Fibroblast of lung (primary cell): ENCODE results near the gene LHFPL6. TPM values are rescaled to one million over a fixed set of nuclear protein-coding genes. Genes with fewer than 3 reads are reported as not detected.

Experiments
- DNase-seq, 2 donors: peaks; one replicate each; pipeline versions ENCODE4 v3.0.0 to v3.0.0-alpha.2; 2010; ENCODE audit warnings: low read depth in 2 of 2
- H2AFZ ChIP-seq: 2 replicates; pipeline ENCODE4 v1.5.1; 2012; ENCODE audit warnings: low read length, control low read depth, inconsistent platforms
- H3K27ac ChIP-seq: 2 replicates; pipeline ENCODE4 v1.5.1; 2011; ENCODE audit warnings: low read length, control low read depth; ENCODE audit not compliant: insufficient read depth
- H3K27me3 ChIP-seq: 2 replicates; pipeline ENCODE4 v1.5.1; 2011; ENCODE audit warnings: mild to moderate bottlenecking, low read length; ENCODE audit not compliant: control insufficient read depth, insufficient read depth
- H3K36me3 ChIP-seq: 2 replicates; pipeline ENCODE4 v1.5.1; 2011; ENCODE audit warnings: low read length; ENCODE audit not compliant: control insufficient read depth, insufficient read depth
- H3K4me1 ChIP-seq: 2 replicates; pipeline ENCODE4 v1.5.1; 2011; ENCODE audit warnings: low read length; ENCODE audit not compliant: control insufficient read depth, insufficient read depth; ENCODE audit errors: extremely low read depth
- H3K4me2 ChIP-seq: 2 replicates; pipeline ENCODE4 v1.5.1; 2011; ENCODE audit warnings: low read length, control low read depth; ENCODE audit not compliant: insufficient read depth; ENCODE audit errors: extremely low read depth
- H3K4me3 ChIP-seq, 4 experiments: fragments of 200-600 bp in 1 of 4; sonication (generic) in 1 of 4; replicated peaks in 1 of 4; 2 replicates each; pipeline ENCODE4 v1.5.1; 2011 to 2016; ENCODE audit warnings: low read length in 4 of 4, low read depth in 3 of 4, mild to moderate bottlenecking in 3 of 4, control low read depth in 2 of 4, inconsistent platforms in 1 of 4, mixed read lengths in 1 of 4; ENCODE audit not compliant: insufficient read depth in 1 of 4; ENCODE audit errors: control extremely low read depth in 1 of 4
- H3K79me2 ChIP-seq: 2 replicates; pipeline ENCODE4 v1.5.1; 2012; ENCODE audit warnings: mild to moderate bottlenecking, low read length, inconsistent platforms; ENCODE audit not compliant: control insufficient read depth, insufficient read depth
- H3K9ac ChIP-seq: 2 replicates; pipeline ENCODE4 v1.5.1; 2011; ENCODE audit warnings: mild to moderate bottlenecking, low read length, control low read depth; ENCODE audit not compliant: insufficient read depth
- H3K9me3 ChIP-seq: 2 replicates; pipeline ENCODE4 v1.5.1; 2012; ENCODE audit warnings: low read depth, low read length; ENCODE audit not compliant: control insufficient read depth, insufficient read depth
- H4K20me1 ChIP-seq: 2 replicates; pipeline ENCODE4 v1.5.1; 2011; ENCODE audit warnings: low read length; ENCODE audit not compliant: control insufficient read depth, insufficient read depth; ENCODE audit errors: extremely low read depth
- EZH2 ChIP-seq: IDR thresholded peaks from 2 replicates; pipeline ENCODE4 v1.5.1; 2012; ENCODE audit warnings: low read length, control low read depth, mild to moderate bottlenecking; ENCODE audit errors: missing control alignments
- polyA plus RNA-seq, 2 donors: library from polyadenylated mRNA; depleted of rRNA in 1 of 2; stranded (reverse) in 1 of 2; unstranded in 1 of 2; fragments of >200 nt; gene quantifications; 2 replicates each; pipeline ENCODE4 v1.2.1, GENCODE V29; 2011 to 2012; ENCODE audit warnings: missing spikeins in 1 of 2
- total RNA-seq: library from RNA; depleted of rRNA; stranded (reverse); fragments of >200 nt; gene quantifications from 2 replicates; pipeline ENCODE4 v1.2.1, GENCODE V29; 2014
- TF ChIP-seq, protein P1 (sequence below), 2 donors: IDR thresholded peaks in 1 of 2; conservative IDR thresholded peaks in 1 of 2; 1 replicate in 1 of 2; 2 replicates in 1 of 2; pipeline ENCODE4 v1.5.1; 2011 to 2012; ENCODE audit warnings: low read length in 2 of 2, control low read depth in 1 of 2, inconsistent platforms in 1 of 2, low read depth in 1 of 2, mild to moderate bottlenecking in 1 of 2

The LHFPL6 gene
- total and polyA plus RNA-seq, 2 donors (not counting 1 experiment from before 2014, with no cell fraction given), result 42.4 to 86.8 TPM

DNA sequence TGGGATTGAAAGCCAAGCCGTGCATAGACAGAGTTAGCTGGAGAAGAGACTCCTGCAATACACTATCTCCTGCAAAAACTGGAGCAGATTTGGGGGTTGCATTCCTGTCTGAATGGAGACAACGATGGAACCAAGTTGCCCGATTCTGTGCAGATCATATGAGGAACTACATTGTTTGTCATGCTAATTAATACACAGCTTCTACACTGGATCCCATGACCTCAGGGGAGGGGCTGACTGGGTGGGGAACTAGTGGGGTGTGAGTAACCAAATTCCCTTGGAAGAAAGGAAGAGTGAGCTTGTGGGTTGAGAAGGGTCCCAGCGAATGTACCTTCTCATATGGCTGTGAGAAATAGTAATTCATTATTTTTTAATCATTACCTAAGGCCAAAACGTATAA, 214.0 kb downstream of the LHFPL6 start:
- H3K27me3 ChIP-seq, result no peaks in the 10 kb centered on the region
- H2AFZ ChIP-seq, result no peak overlapping the region
- H3K79me2 ChIP-seq, result no peaks in the 10 kb centered on the region
- DNase-seq, result no peak
- H3K27ac ChIP-seq, result no peak overlapping the region
- H4K20me1 ChIP-seq, result no peaks in the 10 kb centered on the region
- no peaks in the 10 kb centered on the region for H3K4me1 ChIP-seq
- H3K4me2 ChIP-seq, result no peak overlapping the region
- TF ChIP-seq, protein P1, sequence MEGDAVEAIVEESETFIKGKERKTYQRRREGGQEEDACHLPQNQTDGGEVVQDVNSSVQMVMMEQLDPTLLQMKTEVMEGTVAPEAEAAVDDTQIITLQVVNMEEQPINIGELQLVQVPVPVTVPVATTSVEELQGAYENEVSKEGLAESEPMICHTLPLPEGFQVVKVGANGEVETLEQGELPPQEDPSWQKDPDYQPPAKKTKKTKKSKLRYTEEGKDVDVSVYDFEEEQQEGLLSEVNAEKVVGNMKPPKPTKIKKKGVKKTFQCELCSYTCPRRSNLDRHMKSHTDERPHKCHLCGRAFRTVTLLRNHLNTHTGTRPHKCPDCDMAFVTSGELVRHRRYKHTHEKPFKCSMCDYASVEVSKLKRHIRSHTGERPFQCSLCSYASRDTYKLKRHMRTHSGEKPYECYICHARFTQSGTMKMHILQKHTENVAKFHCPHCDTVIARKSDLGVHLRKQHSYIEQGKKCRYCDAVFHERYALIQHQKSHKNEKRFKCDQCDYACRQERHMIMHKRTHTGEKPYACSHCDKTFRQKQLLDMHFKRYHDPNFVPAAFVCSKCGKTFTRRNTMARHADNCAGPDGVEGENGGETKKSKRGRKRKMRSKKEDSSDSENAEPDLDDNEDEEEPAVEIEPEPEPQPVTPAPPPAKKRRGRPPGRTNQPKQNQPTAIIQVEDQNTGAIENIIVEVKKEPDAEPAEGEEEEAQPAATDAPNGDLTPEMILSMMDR (conservative IDR thresholded peaks at IDR 0.05 in 1 of 2, IDR thresholded peaks at IDR 0.05 in 1 of 2; ENCODE audit: low read depth in 1 of 2, low read length in 2 of 2), result no peak
- H3K4me3 ChIP-seq, result no peak overlapping the region
- H3K36me3 ChIP-seq, result no peaks in the 10 kb centered on the region
- H3K9ac ChIP-seq, result no peak overlapping the region
- H3K9me3 ChIP-seq, result no peaks in the 10 kb centered on the region

DNA sequence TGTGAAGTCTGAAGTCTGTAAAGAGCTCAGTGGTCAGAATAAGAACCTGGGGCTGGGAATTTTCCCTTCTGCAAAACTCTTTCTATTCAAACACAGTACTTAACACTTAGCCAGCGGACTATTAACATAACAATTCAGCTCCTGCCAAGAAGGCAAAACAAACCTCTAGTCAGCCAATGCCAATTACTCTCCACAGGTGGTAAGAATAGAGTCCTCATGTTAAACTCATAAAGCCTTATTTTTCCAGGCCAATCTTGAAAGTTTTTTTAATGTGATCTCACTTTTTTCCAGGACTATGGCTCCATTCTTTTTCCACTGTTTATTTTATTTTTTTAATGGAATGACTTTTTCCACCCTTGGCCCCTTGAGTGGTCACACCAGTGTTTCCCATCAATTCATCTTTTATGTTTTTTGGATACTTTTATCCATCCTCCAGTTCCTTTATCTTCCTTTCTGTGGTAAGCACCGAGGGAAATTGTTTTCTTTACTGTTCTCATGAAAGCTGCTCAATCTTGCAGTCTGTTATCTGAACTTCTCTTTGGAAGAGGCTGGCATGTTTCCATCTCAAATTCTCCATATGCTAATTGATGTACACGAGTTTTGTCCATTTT, 217.3 kb downstream of the LHFPL6 start:
- Histone ChIP-seq H2AFZ (no peak overlapping the region), H3K4me2 (no peak overlapping the region), H3K27me3 (no peaks in the 10 kb centered on the region), H3K4me1 (no peaks in the 10 kb centered on the region), H3K9ac (no peak overlapping the region), H3K79me2 (no peaks in the 10 kb centered on the region), H3K36me3 (no peaks in the 10 kb centered on the region), H3K4me3 (no peak overlapping the region), H3K9me3 (no peaks in the 10 kb centered on the region), H3K27ac (no peak overlapping the region), H4K20me1 (no peaks in the 10 kb centered on the region)
- peak in 1 of 2 donors; percentile 92 for DNase-seq
- TF ChIP-seq, protein P1 (conservative IDR thresholded peaks at IDR 0.05 in 1 of 2, IDR thresholded peaks at IDR 0.05 in 1 of 2; ENCODE audit: low read depth in 1 of 2, low read length in 2 of 2), result no peak
- no peak for TF ChIP-seq EZH2

DNA sequence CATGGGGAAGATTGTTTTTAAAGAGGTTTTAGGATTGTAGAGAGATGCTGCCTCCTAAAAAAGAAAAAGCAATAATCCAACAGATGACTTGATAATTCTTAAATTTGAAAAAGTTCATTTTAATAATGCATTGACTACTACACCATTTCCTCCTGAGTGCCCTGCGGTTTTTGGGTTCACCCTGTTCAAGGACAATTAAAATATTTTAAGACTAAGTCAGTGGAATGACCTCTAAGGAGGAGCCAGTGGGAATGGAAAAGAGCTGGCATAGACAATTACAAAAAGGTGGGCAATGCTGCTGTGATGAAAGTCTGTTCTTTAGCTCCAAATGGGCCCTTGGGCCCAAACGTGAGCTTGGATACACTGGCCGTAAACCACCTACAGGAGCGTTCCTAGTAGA, 217.8 kb downstream of the LHFPL6 start:
- Histone ChIP-seq H3K4me2 (no peak overlapping the region), H3K79me2 (no peaks in the 10 kb centered on the region), H4K20me1 (no peaks in the 10 kb centered on the region), H3K4me3 (no peak overlapping the region), H3K36me3 (no peaks in the 10 kb centered on the region), H3K9me3 (no peaks in the 10 kb centered on the region), H3K27ac (no peak overlapping the region), H3K4me1 (no peaks in the 10 kb centered on the region), H2AFZ (no peak overlapping the region), H3K9ac (no peak overlapping the region), H3K27me3 (no peaks in the 10 kb centered on the region)
- DNase-seq, result peak in 1 of 2 donors; percentile 53
- TF ChIP-seq, protein P1 (conservative IDR thresholded peaks at IDR 0.05 in 1 of 2, IDR thresholded peaks at IDR 0.05 in 1 of 2; ENCODE audit: low read depth in 1 of 2, low read length in 2 of 2), result no peak
- no peak for TF ChIP-seq EZH2
